ENCODE measurements around the gene NSD2.
A peak's percentile ranks its signal among the peaks of the same experiment; 100 is the strongest.

The NSD2 gene

GRCh38 chr4:1967512-1968149 lies 96.4 kb downstream of the NSD2 start:
- Histone ChIP-seq H3K4me2 (ENCODE audit: low read length, poor library complexity, severe bottlenecking) (no peak overlapping the region), H2BK120ac (ENCODE audit: low read depth, low read length) (no peak overlapping the region), H3K18ac (ENCODE audit: low read depth in 1 of 2, low read length in 2 of 2) (no peak overlapping the region)

GRCh38 chr4:1968686-1969295 lies 97.6 kb downstream of the NSD2 start:
- no peak overlapping the region for H2BK12ac ChIP-seq (ENCODE audit: low read length in 2 of 2)
- 97% methylated on average over 7 of the region's 7 CpGs for WGBS
- H2BK5ac ChIP-seq (ENCODE audit: low read depth, low read length, poor library complexity, severe bottlenecking), result no peak overlapping the region
- H3K14ac ChIP-seq (ENCODE audit: low read length in 2 of 2), result no peak overlapping the region
- no peak overlapping the region for H2AK5ac ChIP-seq (ENCODE audit: low read length, severe bottlenecking)
- H2BK15ac ChIP-seq (ENCODE audit: low read depth, poor library complexity, severe bottlenecking), result no peak overlapping the region
- no peak overlapping the region for H3K4me2 ChIP-seq (ENCODE audit: low read length, poor library complexity, severe bottlenecking)
- H3K9ac ChIP-seq (ENCODE audit: low read length), result no peak overlapping the region
- peaks cover 28% of the 10 kb centered on the region for H3K79me1 ChIP-seq (replicated peaks; ENCODE audit: low read length, poor library complexity, severe bottlenecking)
- no peak overlapping the region for H4K8ac ChIP-seq (ENCODE audit: low read length)
- no peak overlapping the region for H4K91ac ChIP-seq (ENCODE audit: low read length)
- no peak overlapping the region for H3K4me3 ChIP-seq (ENCODE audit: insufficient read depth in 1 of 2, low read depth in 1 of 2, low read length in 2 of 2)
- DNase-seq, result no peak
- no peaks in the 10 kb centered on the region for H3K9me3 ChIP-seq (ENCODE audit: control insufficient read depth, low read length)
- no peak overlapping the region for H3K27ac ChIP-seq (ENCODE audit: low read length, poor library complexity, severe bottlenecking)
- no peak overlapping the region for H3K23ac ChIP-seq (ENCODE audit: low read length in 2 of 2)
- H2BK120ac ChIP-seq (ENCODE audit: low read depth, low read length), result no peak overlapping the region
- no peaks in the 10 kb centered on the region for H3K27me3 ChIP-seq (ENCODE audit: control insufficient read depth in 1 of 2, insufficient read depth in 1 of 2, low read length in 2 of 2)
- peaks cover 36 to 39% of the 10 kb centered on the region in 2 experiments for H3K36me3 ChIP-seq (ENCODE audit: control insufficient read depth in 1 of 2, insufficient read depth in 2 of 2, low read depth in 1 of 2, low read length in 2 of 2)
- H3K4ac ChIP-seq (ENCODE audit: low read depth in 1 of 2, low read length in 2 of 2), result no peak overlapping the region
- peaks cover 2% of the 10 kb centered on the region for H3K4me1 ChIP-seq (ENCODE audit: control insufficient read depth, insufficient read depth, low read depth, low read length)
- no peak overlapping the region for H3K18ac ChIP-seq (ENCODE audit: low read depth in 1 of 2, low read length in 2 of 2)
- H2AFZ ChIP-seq (ENCODE audit: low read depth, low read length), result no peak overlapping the region

More at GRCh38 chr4:1967512-1968149, 96.4 kb downstream of the NSD2 start:
- H3K36me3 ChIP-seq (ENCODE audit: control insufficient read depth in 1 of 2, insufficient read depth in 2 of 2, low read depth in 1 of 2, low read length in 2 of 2), result peaks cover 33 to 43% of the 10 kb centered on the region in 2 experiments
- WGBS, result 94% methylated on average over 5 of the region's 5 CpGs
- no peak overlapping the region for H4K8ac ChIP-seq (ENCODE audit: low read length)
- peaks cover 2% of the 10 kb centered on the region for H3K4me1 ChIP-seq (ENCODE audit: control insufficient read depth, insufficient read depth, low read depth, low read length)
- H2BK15ac ChIP-seq (ENCODE audit: low read depth, poor library complexity, severe bottlenecking), result no peak overlapping the region
- H3K27me3 ChIP-seq (ENCODE audit: control insufficient read depth in 1 of 2, insufficient read depth in 1 of 2, low read length in 2 of 2), result no peaks in the 10 kb centered on the region
- H2AFZ ChIP-seq (ENCODE audit: low read depth, low read length), result no peak overlapping the region
- no peak overlapping the region for H2BK12ac ChIP-seq (ENCODE audit: low read length in 2 of 2)
- H3K14ac ChIP-seq (ENCODE audit: low read length in 2 of 2), result no peak overlapping the region
- H3K4me3 ChIP-seq (ENCODE audit: insufficient read depth in 1 of 2, low read depth in 1 of 2, low read length in 2 of 2), result no peak overlapping the region
- peak; percentile 5 for DNase-seq
- peaks cover 28% of the 10 kb centered on the region for H3K79me1 ChIP-seq (replicated peaks; ENCODE audit: low read length, poor library complexity, severe bottlenecking)
- no peak overlapping the region for H3K9ac ChIP-seq (ENCODE audit: low read length)
- H2BK5ac ChIP-seq (ENCODE audit: low read depth, low read length, poor library complexity, severe bottlenecking), result no peak overlapping the region
- H3K4ac ChIP-seq (ENCODE audit: low read depth in 1 of 2, low read length in 2 of 2), result no peak overlapping the region
- H4K91ac ChIP-seq (ENCODE audit: low read length), result no peak overlapping the region
- H3K9me3 ChIP-seq (ENCODE audit: control insufficient read depth, low read length), result no peaks in the 10 kb centered on the region
- no peak overlapping the region for H3K23ac ChIP-seq (ENCODE audit: low read length in 2 of 2)
- H3K27ac ChIP-seq (ENCODE audit: low read length, poor library complexity, severe bottlenecking), result no peak overlapping the region
- no peak overlapping the region for H2AK5ac ChIP-seq (ENCODE audit: low read length, severe bottlenecking)

- Histone ChIP-seq H2BK5ac (ENCODE audit: low read depth, low read length, poor library complexity, severe bottlenecking) (no peak overlapping the region), H3K23ac (ENCODE audit: low read length in 2 of 2) (no peak overlapping the region), H3K4me3 (ENCODE audit: insufficient read depth in 1 of 2, low read depth in 1 of 2, low read length in 2 of 2) (no peak overlapping the region), H3K14ac (ENCODE audit: low read length in 2 of 2) (no peak overlapping the region), H2AK5ac (ENCODE audit: low read length, severe bottlenecking) (no peak overlapping the region), H3K4me1 (ENCODE audit: control insufficient read depth, insufficient read depth, low read depth, low read length) (peaks cover 2% of the 10 kb centered on the region), H3K79me1 (replicated peaks; ENCODE audit: low read length, poor library complexity, severe bottlenecking) (peaks cover 29% of the 10 kb centered on the region), H3K4ac (ENCODE audit: low read depth in 1 of 2, low read length in 2 of 2) (no peak overlapping the region), H2BK15ac (ENCODE audit: low read depth, poor library complexity, severe bottlenecking) (no peak overlapping the region), H3K27ac (ENCODE audit: low read length, poor library complexity, severe bottlenecking) (no peak overlapping the region), H3K36me3 (ENCODE audit: control insufficient read depth in 1 of 2, insufficient read depth in 2 of 2, low read depth in 1 of 2, low read length in 2 of 2) (peaks cover 43 to 45% of the 10 kb centered on the region in 2 experiments), H2AFZ (ENCODE audit: low read depth, low read length) (no peak overlapping the region), H2BK120ac (ENCODE audit: low read depth, low read length) (no peak overlapping the region), H3K27me3 (ENCODE audit: control insufficient read depth in 1 of 2, insufficient read depth in 1 of 2, low read length in 2 of 2) (no peaks in the 10 kb centered on the region), H3K18ac (ENCODE audit: low read depth in 1 of 2, low read length in 2 of 2) (no peak overlapping the region), H3K9ac (ENCODE audit: low read length) (no peak overlapping the region), H4K8ac (ENCODE audit: low read length) (no peak overlapping the region), H4K91ac (ENCODE audit: low read length) (no peak overlapping the region), H3K9me3 (ENCODE audit: control insufficient read depth, low read length) (no peaks in the 10 kb centered on the region), H2BK12ac (ENCODE audit: low read length in 2 of 2) (no peak overlapping the region), H3K4me2 (ENCODE audit: low read length, poor library complexity, severe bottlenecking) (no peak overlapping the region)
- DNase-seq, result no peak
- WGBS, result 95% methylated on average over 17 of the region's 17 CpGs
These were observed 98.9 kb downstream of the NSD2 start for GRCh38 chr4:1969928-1970723.

- Histone ChIP-seq H3K27ac (ENCODE audit: low read length, poor library complexity, severe bottlenecking) (no peak overlapping the region), H2BK12ac (ENCODE audit: low read length in 2 of 2) (no peak overlapping the region), H3K27me3 (ENCODE audit: control insufficient read depth in 1 of 2, insufficient read depth in 1 of 2, low read length in 2 of 2) (no peaks in the 10 kb centered on the region), H3K4me2 (ENCODE audit: low read length, poor library complexity, severe bottlenecking) (no peak overlapping the region), H3K79me1 (replicated peaks; ENCODE audit: low read length, poor library complexity, severe bottlenecking) (peaks cover 34% of the 10 kb centered on the region), H2AFZ (ENCODE audit: low read depth, low read length) (no peak overlapping the region), H2AK5ac (ENCODE audit: low read length, severe bottlenecking) (no peak overlapping the region), H3K14ac (ENCODE audit: low read length in 2 of 2) (no peak overlapping the region), H2BK15ac (ENCODE audit: low read depth, poor library complexity, severe bottlenecking) (no peak overlapping the region), H3K36me3 (ENCODE audit: control insufficient read depth in 1 of 2, insufficient read depth in 2 of 2, low read depth in 1 of 2, low read length in 2 of 2) (peaks cover 47 to 51% of the 10 kb centered on the region in 2 experiments), H3K4me1 (ENCODE audit: control insufficient read depth, insufficient read depth, low read depth, low read length) (peaks cover 4% of the 10 kb centered on the region), H2BK5ac (ENCODE audit: low read depth, low read length, poor library complexity, severe bottlenecking) (no peak overlapping the region), H3K18ac (ENCODE audit: low read depth in 1 of 2, low read length in 2 of 2) (no peak overlapping the region), H3K4me3 (ENCODE audit: insufficient read depth in 1 of 2, low read depth in 1 of 2, low read length in 2 of 2) (no peak overlapping the region), H3K23ac (ENCODE audit: low read length in 2 of 2) (no peak overlapping the region), H3K4ac (ENCODE audit: low read depth in 1 of 2, low read length in 2 of 2) (no peak overlapping the region), H3K9ac (ENCODE audit: low read length) (no peak overlapping the region), H4K8ac (ENCODE audit: low read length) (no peak overlapping the region), H4K91ac (ENCODE audit: low read length) (no peak overlapping the region), H2BK120ac (ENCODE audit: low read depth, low read length) (no peak overlapping the region), H3K9me3 (ENCODE audit: control insufficient read depth, low read length) (no peaks in the 10 kb centered on the region)
- 90% methylated on average over 6 of the region's 6 CpGs for WGBS
- no peak for DNase-seq
These were observed 99.7 kb downstream of the NSD2 start for GRCh38 chr4:1970926-1971325.
